NCI-H146 treated with DMSO at 0.1 percent for 48 hours (cell line): ENCODE results near the gene RUNX3.
"Not testable (repeated sequence)": the region's sequence is repeated elsewhere in the genome, so short reads cannot be mapped to it uniquely, and the experiment has no call there.

Experiments used
- DNase-seq: peaks from one replicate; lab custom pipeline; 2025; ENCODE audit not compliant: unreplicated experiment; lab: John Stamatoyannopoulos, UW

Gene RUNX3

DNA sequence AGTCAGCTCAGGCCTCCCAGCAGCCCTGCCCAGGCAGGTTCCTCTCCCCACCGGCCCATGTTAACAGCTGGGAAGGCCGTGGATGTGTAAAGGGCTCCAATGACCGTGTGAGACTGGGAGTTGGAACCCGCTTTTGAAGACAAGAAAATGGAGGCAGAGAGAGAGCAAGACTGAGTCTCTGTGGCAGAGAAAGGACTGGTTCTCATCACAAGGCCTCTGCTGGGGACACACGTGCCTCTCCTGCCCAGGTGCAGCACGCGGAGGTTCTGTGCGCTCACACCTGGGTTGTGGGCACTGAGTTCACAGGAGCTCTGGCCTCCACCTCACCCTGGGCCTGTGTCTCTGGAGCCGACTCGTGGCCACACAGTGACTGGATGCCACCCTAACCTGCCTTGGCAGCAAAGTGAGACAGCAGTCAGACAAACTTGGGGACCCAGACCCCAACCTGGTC, 27.0 kb downstream of the RUNX3 start:
- no peak for DNase-seq

DNA sequence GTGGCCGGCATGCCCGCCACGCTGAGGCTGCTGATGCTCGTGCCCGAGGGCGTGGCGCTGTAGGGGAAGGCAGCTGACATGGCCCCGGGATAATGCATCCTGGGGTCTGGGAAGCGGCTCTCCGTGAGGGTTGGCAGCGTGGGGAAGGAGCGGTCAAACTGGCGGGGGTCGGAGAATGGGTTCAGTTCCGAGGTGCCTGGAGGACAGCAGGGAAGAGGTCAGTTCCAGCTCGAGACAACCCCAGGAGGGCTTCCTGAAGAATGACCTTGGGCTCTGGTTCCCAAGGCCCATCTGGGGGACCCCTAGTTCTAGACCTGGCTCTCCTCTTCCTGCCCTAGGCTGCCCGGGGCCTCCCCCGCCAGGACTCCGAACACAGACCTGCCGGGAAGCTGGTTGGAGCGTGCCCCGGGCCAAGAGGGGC, 27.6 kb downstream of the RUNX3 start:
- no peak for DNase-seq

DNA sequence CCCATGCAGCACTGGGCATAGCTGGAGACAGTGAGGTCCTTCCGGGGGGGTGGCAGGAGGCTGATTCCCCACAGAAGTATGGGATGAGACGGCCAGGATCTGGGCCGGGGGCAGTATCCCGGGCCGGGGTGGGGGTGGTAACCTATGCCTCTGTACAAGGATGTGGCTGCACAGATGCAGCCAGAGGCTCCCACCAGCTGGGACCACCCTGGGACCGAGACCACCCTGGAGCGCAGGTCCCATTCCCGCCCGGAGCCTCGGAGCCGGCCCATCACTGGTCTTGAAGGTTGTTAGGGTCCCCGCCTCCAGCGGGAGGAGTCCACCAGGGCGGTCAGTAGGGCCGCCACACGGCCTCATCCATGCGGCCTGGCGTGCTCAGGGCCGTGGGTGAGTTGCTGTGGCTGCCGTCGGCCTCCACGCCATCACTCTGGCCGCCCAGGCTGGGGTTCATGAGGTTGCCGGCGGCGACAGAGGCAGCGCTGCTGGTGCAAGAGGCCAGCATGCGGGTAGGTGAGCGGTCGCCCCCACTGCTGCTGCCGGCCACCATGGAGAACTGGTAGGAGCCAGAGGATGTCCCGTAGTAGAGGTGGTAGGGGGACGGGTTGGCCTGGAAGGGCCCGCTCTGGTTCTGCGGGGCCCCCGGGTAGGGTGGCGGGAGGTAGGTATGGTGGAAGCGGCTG, 28.1 kb downstream of the RUNX3 start:
- no peak for DNase-seq

DNA sequence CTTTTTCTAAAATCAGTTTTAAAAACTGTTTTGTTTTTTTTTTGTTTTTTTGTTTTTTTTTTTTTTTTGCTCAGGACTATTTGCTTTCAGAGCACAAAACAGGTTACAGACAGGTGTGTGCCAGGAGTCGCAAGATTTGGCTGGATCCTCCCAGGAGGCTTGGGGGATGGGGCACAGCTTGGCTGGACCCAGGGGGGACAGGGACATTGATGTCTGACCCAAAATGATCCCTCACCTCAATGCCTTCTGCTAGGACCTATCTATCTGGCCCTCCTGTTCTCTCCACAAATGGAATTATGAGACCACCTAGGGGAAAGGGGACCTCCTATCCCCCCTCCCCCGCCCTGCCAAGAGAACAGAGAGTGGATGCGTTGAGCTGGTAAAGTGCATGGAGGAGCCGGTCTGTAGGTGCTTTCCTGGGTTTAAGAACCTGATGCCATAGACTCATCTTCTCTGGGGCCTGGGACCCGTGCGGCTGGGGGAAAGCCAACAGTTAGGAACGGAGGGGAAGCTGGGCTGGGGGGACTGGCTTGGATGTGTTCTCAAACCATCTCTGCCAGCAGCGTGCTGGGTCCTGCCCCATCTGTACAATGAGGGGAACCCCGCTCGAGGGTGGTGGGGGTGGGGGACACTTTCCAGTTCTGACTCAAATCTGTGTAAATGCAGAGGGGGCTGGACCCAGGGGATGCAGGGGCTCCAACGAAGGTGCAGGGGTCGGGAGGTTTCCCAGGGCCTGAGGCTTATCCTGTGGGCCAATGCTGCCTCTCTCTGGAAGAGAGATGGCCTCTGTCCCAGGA, 28.9 kb downstream of the RUNX3 start:
- no peak for DNase-seq

DNA sequence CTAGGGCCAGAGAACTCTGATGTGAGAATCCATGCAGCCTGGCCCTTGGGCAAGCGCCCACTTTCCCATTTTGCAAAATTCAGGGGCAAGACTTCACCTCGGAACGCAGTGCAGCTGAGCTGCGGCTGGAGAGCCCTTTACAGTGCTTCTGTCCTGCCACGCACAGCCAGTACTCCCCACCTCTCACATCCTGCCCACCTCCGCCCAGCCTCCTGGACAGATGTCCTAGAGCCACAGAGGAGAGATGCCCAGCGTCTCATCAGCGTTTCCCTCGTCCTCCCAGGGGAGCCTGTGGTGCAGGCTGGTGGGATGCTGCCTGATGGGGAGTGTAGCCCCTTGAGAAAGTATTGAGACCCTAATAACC, 29.6 kb downstream of the RUNX3 start:
- no peak for DNase-seq

DNA sequence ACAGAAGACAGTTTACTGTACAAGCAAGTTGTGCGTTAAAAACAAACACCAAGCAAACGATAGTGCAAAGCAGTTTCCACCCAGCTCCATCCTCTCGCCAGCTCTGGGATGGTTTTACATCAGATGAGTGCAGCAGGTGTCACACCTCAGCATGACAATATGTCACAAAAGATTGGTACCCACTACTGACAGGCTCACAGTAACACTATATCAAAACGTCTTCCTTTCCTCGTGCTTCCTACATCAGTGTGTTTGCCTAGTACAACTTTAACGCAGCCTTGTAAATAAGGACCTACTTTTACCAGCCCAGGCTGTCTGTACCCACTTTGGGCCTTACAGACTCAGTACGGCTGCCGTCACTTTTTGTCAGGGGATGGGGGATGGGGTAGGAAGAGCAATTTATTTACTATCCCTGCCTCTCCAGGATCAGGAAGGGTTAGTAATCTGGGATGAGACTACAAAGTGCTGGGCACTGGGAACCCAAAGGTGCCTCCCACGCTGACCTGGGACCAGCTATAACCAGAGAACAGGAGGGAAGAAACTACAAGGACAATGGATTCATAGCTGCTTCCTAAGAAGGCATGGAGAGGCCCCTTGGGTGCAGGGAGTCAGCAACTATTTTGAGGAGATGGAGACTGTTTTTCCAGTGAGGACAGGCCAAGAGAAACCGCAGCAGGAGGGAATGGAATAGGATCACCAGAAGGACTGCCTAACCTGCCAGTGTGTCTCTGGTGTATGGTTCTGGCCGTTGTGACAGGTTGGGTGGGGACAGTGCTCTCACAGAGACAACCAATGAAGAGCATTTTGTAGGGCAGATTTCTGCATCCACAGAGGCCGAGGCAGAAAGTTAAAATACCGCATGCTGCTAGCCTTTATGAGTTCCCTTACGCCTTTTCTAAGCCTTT, 30.2 kb downstream of the RUNX3 start:
- no peak for DNase-seq

DNA sequence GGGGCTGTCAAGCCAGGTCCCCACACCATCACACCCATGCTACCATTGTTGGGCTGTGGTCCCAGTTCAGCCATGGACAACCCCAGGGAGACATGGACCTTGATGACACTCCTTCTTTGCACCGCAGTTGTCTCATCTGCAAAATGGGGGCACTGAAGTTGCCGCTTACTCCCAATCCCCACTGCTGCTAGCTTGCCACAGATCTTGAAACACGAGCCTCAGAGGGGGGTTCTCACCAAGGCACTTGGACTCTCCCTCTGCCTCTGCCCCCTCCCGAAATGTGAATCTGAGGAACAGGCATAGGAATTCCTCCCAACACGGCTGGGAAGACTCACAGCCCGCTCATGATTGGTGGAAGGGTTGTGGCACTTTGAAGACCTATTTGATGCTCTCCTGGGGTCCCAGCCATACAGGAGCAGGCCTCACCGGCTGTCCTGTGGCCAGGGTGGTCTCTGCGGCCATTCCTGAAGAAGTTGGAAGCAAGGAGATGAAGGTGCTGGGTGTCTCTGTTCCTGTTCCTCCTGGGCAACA, 31.1 kb downstream of the RUNX3 start:
- DNase-seq, result no peak

DNA sequence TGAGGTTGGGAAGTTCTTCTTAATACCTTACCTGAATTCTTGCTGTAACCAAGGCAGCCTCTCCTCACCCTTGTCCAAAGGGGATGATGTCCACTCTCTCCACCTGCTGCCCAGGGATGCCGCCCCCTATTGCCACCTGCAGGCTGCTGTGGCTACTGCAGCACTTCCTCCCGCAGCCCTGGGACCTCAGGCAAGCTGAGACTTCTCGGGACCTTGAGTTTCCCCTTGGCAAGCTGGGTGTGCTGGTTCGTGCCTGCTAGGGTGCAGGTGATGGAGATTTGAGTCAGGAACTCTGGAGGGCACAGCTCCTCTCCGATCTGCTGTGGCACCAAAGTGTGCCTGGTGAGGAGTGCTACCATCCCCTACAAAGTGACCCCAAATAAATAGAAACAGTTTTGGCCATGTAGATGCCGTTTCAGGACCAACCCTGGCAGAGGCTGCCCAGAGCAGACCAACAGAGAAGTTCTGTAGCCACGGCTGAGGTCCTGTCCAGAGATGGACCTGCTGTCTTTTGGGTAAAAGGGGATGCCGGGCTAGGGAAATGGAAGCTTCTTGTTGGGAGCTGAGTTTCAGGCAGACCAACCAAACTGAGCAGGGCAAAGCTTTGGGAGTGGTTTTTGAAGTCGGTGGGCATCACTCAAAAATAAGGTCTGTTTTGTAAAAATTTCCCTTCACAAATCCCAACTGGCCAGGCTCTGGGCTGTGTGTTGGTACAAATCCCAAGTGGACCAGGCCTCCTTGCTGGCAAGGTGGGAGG, 31.7 kb downstream of the RUNX3 start:
- DNase-seq, result no peak

DNA sequence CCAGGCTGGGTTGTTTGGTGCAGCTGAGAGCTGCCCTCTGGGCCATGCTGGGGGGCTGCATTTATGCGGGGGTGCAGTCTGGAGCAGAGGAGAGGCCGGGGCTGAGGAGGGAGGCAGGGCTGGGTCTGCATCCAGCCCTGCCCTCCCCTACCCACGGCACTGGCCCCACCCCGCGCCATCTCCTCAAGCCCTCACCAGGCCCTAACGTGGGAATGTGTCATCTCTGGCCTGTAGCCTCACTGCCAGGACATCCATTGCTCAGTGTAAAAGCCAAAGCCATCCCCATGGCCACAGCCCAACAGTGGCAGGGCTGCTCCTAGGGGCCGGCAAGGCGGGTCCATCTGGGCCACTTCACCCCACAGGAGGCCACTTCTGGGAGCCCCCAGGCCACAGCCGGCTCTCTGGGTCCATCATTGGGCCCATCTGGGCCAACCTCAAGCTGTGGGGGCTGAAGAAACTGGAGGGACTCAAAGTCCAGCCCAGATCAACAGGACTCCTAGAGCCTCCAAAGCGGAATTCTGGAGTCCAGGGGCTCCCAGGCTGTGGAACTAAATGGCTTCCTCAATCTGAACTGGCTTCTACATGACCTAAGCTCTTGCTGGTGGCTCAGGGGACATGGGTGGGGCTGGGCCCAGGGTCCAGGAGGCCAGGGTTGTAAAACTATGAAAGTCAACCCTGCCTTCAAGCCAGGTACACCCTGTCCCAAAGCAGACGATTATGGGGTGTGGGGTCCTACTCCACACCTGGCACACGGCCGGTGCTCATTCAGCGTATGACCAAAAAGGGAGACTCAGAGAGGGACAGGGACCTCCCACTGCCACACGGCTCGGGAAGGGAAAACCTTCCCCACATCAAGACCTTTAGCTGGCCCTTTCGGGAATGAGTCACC, 32.6 kb downstream of the RUNX3 start:
- no peak for DNase-seq

DNA sequence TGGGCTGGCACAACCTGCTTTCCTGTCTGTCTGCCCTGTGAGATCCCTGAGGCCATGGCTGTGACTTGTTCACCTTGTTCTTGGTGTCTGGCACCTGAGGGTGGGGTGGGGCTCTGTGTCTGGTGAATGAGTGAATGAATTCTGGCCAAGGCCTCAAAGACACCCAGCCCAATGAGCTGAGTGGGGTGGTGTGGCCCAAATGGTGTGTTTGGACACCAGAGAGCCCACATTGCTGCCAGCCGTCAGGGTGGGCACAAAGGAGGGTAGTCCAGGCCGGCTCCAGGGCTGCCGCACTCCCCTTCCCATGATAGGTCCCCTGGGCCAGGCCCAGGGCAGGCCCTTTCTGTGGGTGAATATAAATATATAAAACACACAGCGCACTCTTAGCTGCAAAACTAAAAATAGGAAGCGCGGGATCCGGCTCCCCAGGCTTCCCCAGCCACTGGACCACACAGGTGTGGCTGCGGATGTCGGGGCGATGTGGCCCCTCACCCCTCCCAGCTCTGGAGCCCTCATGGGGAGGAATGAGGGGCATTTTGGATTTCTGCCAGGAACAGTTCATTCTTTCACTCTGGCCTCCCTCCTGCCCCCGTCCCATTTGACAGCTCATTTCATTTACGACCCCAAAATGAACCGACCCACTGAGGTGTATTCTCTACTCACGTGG, 33.3 kb downstream of the RUNX3 start:
- no peak for DNase-seq

DNA sequence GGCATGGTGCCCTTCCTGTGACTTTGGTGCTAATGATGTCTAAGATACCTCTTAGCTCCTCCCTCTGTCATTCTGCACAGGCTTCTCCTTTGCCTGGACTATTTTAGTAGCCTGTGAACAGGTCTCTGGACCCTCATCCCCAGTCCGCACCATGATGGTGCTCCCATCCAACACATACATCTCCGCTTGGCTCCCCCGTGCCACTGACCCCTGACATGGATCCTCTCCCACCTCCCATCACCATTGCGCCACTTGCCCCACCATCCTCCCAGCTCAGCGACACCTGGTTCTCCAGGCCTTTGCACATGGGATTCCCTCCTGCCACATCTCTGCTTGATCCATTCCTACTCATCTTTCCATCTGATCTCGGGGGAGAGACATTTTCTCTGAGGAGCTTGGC, 33.9 kb downstream of the RUNX3 start:
- DNase-seq, result no peak

DNA sequence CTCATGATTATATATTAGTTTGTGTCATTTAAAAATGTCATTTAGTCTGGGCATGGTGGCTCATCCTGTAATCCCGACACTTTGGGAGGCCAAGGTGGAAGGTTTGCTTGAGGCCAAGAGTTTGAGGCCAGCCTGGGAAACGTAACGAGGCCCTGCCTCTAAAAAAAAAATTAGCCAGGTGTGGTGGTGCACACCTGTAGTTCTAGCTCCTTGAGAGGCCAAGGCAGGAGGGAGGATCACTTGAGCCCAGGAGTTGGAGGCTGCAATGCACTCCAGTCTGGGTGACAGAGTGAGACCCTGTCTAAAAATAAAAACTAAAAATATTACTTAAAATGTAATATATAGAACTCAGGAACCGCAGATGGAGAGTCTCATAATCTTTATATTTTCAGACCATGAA, 34.6 kb downstream of the RUNX3 start:
- no peak for DNase-seq

DNA sequence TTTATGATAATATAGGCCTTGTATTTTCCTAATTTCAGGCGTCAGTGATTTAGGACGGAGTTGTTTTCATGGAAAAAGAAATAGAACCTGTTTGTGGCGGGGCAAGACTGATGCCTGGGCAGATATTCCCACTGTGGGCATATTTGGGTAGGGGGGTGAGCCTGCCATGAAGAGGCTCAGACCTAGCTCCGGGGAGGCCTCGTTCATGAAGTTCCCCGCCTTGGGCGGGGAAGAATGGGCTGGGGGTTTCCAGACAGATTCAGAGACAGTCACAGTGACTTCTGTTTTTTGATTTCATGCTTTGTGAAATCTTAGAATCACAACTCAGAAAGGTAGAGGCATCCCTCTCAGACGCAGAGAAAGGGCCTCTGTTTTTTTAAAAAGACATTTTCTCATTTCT, 36.1 kb downstream of the RUNX3 start:
- DNase-seq, result no peak

DNA sequence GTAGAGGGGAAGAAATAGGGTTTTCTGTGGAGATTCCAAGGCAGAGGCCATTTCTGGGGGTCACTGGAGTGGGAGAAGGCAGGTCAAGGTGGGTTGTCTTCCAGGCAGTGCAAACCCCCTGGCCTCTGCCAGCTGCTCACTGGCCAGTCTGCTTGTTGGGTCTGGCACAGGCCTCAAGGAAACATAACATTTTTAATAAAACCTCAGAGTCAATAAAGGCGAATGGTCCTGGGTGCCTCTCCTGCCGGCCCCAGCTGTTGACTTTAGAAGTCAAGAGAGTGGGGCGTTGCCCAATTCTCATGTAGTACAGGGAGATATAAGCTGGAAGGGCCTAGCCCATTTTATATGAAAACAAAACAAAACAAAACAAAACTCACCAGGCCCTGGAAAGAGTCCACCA, 36.6 kb downstream of the RUNX3 start:
- no peak for DNase-seq

DNA sequence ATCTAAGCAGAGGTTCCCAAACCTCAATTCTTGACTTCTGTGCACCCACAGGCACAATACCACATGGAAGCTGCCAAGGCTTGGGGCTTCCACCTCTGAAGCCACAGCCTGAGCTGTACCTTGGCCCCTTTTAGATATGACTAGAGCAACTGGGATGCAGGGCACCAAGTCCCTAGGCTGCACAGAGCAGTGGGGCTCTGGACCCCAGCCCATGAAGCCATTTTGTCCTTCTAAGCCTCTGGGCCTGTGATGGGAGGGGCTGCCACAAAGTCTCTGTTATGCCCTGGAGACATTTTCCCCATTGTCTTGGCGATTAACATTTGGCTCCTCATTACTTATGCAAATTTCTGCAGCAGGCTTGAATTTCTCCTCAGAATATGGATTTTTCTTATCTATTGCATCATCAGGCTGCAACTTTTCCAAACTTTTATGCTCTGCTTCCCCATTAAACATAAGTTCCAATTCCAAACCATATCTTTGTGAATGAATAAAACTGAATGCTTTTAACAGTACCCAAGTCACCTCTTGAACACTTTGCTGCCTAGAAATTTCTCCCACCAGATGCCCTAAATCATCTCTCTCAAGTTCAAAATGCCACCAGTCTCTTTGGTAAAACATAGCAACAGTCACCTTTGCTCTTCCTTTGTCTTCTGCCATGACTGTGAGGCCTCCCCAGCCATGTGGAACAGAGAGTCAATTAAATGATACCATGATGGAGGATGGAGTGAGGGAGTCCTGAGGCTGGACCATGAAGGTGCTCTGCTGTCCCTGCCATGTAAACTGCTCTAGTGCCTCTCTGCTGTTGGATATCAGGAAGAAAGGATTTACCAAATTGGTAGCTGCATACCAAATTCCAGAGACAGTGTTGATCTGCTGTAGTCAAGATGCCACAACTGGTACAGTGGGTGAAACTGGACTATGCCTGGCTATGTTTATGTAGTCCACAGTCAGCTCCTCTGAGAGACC, 37.6 kb downstream of the RUNX3 start:
- DNase-seq, result no peak

DNA sequence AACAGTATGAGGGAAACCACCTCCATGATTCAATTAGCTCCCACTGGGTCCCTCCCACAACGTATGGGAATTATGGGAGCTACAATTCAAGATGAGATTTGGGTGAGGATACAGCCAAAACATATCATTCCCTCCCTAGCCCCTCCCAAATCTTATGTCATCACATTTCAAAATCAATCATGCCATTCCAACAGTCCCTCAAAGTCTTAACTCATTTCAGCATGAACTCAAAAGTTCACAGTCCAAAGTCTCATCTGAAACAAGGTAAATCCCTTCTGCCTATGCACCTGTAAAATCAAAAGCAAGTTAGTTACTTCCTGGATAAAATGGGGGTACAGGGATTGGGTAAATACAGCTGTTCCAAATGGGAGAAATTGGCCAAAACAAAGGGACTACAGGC, 38.7 kb downstream of the RUNX3 start:
- DNase-seq, result not testable (repeated sequence)

DNA sequence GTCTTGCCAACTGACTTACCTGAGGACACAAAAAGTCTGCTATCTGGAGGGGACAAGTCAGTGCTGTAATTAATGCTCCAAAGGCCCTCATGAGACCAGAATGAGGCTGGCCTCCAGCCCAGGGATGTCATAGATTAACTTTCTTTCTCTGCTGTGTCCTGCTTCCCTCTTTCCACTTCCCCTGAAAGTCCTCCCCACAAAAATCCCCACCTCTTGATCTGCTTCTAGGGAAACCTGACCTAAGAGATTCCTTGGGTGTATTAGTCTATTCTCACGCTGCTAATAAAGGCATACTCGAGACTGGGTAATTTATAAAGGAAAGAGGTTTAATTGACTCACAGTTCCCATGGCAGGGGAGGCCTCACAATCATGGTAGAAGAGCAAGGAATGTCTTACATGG, 39.2 kb downstream of the RUNX3 start:
- no peak for DNase-seq
